HL-60 (cell line): ENCODE data around the gene NBAS.

ENCODE experiments used
- CTCF ChIP-seq: IDR thresholded peaks from one replicate; pipeline ENCODE4 v1.5.1; 2011; ENCODE audit warnings: low read length, control low read depth, inconsistent platforms; ENCODE audit not compliant: insufficient read depth
- POLR2AphosphoS5 ChIP-seq: IDR thresholded peaks from 2 replicates; pipeline ENCODE4 v1.6.1; 2012; ENCODE audit warnings: low read depth

- TF ChIP-seq CTCF (no peak), POLR2AphosphoS5 (no peak)
These were observed 88.3 kb downstream of the NBAS start for GRCh38 chr2:15472876-15473275.
